GM23338 (cell line): Measurements from ENCODE around the gene UBE2K. TPM values are rescaled to one million over a fixed set of nuclear protein-coding genes. Genes with fewer than 3 reads are reported as not detected.

Experiments used
- ATAC-seq: fragments of 200-7000 bp; cut with Tn5 transposase; 3 replicates; pipeline ENCODE4 v1.9.1; 2020
- DNase-seq: peaks from one replicate; pipeline ENCODE4 v3.0.0-alpha.2; 2015; ENCODE audit warnings: low spot score
- H2AFZ ChIP-seq: fragments of 200-600 bp; sonication (generic); 2 replicates; pipeline ENCODE4 v1.8.0; 2016; ENCODE audit warnings: antibody characterized with exemption, mild to moderate bottlenecking, moderate library complexity
- H3F3A ChIP-seq: fragments of 200-600 bp; sonication (generic); replicated peaks from 2 replicates; pipeline ENCODE4 v1.8.0; 2017; ENCODE audit warnings: antibody characterized with exemption, mixed run types, low read depth
- H3K27ac ChIP-seq: fragments of 200-600 bp; sonication (generic); 2 replicates; pipeline ENCODE4 v1.6.1; 2016; ENCODE audit warnings: low read depth
- H3K27me3 ChIP-seq: fragments of 200-600 bp; sonication (generic); 2 replicates; pipeline ENCODE4 v1.8.0; 2016; ENCODE audit warnings: mild to moderate bottlenecking, mixed run types, moderate library complexity; ENCODE audit not compliant: insufficient read depth
- H3K36me3 ChIP-seq: fragments of 200-600 bp; sonication (generic); 2 replicates; pipeline ENCODE4 v1.8.0; 2016; ENCODE audit warnings: mild to moderate bottlenecking; ENCODE audit not compliant: insufficient read depth
- H3K4me1 ChIP-seq: fragments of 200-600 bp; sonication (generic); 2 replicates; pipeline ENCODE4 v1.8.0; 2016; ENCODE audit warnings: mild to moderate bottlenecking, moderate library complexity; ENCODE audit not compliant: insufficient read depth
- H3K4me2 ChIP-seq: fragments of 200-600 bp; sonication (generic); 2 replicates; pipeline ENCODE4 v1.7.1; 2017; ENCODE audit warnings: mixed run types
- H3K4me3 ChIP-seq: fragments of 200-600 bp; sonication (generic); 2 replicates; pipeline ENCODE4 v1.6.1; 2016; ENCODE audit warnings: mixed run types
- H3K79me2 ChIP-seq: fragments of 200-600 bp; sonication (generic); replicated peaks from 2 replicates; pipeline ENCODE4 v1.8.0; 2017; ENCODE audit warnings: mild to moderate bottlenecking; ENCODE audit not compliant: insufficient read depth
- H3K9me2 ChIP-seq: fragments of 200-600 bp; sonication (generic); 2 replicates; pipeline ENCODE4 v1.8.0; 2017; ENCODE audit not compliant: insufficient read depth
- H4K20me1 ChIP-seq: fragments of 200-600 bp; sonication (generic); replicated peaks from 2 replicates; pipeline ENCODE4 v1.8.0; 2017; ENCODE audit warnings: mild to moderate bottlenecking; ENCODE audit not compliant: insufficient read depth
- H3K27ac Mint-ChIP-seq: 2 replicates; pipeline ENCODE4 v1.8.0; 2020; ENCODE audit warnings: inconsistent platforms, mild to moderate bottlenecking, moderate library complexity, mixed read lengths
- H3K27me3 Mint-ChIP-seq: 3 replicates; pipeline ENCODE4 v1.8.0; 2022; ENCODE audit warnings: low read depth, mild to moderate bottlenecking, moderate library complexity, mixed read lengths, inconsistent platforms; ENCODE audit not compliant: insufficient read depth, poor library complexity
- H3K36me3 Mint-ChIP-seq: 3 replicates; pipeline ENCODE4 v1.8.0; 2021; ENCODE audit warnings: low read depth, mild to moderate bottlenecking, inconsistent platforms, moderate library complexity, mixed read lengths
- H3K4me1 Mint-ChIP-seq: 3 replicates; pipeline ENCODE4 v1.8.0; 2020; ENCODE audit warnings: mild to moderate bottlenecking, inconsistent platforms, mixed read lengths
- H3K4me3 Mint-ChIP-seq: 3 replicates; pipeline ENCODE4 v1.8.0; 2021; ENCODE audit warnings: moderate library complexity, mild to moderate bottlenecking, inconsistent platforms, mixed read lengths
- H3K9me3 Mint-ChIP-seq: 3 replicates; pipeline ENCODE4 v1.8.0; 2020; ENCODE audit warnings: moderate library complexity, mild to moderate bottlenecking, inconsistent platforms, mixed read lengths
- CREB1 ChIP-seq: fragments of 250-450 bp; sonication (Bioruptor Pico); IDR thresholded peaks from 2 replicates; pipeline ENCODE4 v1.5.0; 2020; ENCODE audit warnings: low read depth, mild to moderate bottlenecking, moderate library complexity
- ETS1 ChIP-seq: IDR thresholded peaks from 2 replicates; pipeline ENCODE4 v1.6.1; 2016; ENCODE audit warnings: antibody characterized with exemption
- EZH2 ChIP-seq: fragments of 200-600 bp; sonication (generic); IDR thresholded peaks from one replicate; pipeline ENCODE4 v1.8.0; 2017; ENCODE audit warnings: antibody characterized with exemption, mild to moderate bottlenecking, low read depth; ENCODE audit not compliant: unreplicated experiment
- EZH2phosphoT487 ChIP-seq: fragments of 200-600 bp; sonication (generic); IDR thresholded peaks from one replicate; pipeline ENCODE4 v1.8.1; 2018; ENCODE audit warnings: antibody characterized with exemption; ENCODE audit not compliant: unreplicated experiment
- JUNB ChIP-seq: IDR thresholded peaks from one replicate; pipeline ENCODE4 v1.6.1; 2016; ENCODE audit warnings: antibody characterized with exemption; ENCODE audit not compliant: unreplicated experiment
- NANOG ChIP-seq: IDR thresholded peaks from 2 replicates; pipeline ENCODE4 v1.6.1; 2016; ENCODE audit warnings: antibody characterized with exemption, borderline replicate concordance
- POLR2AphosphoS5 ChIP-seq: IDR thresholded peaks from 2 replicates; pipeline ENCODE4 v1.6.1; 2016; ENCODE audit warnings: antibody characterized with exemption, low read depth
- REST ChIP-seq: IDR thresholded peaks from one replicate; pipeline ENCODE4 v1.6.1; 2018; ENCODE audit warnings: antibody characterized with exemption; ENCODE audit not compliant: unreplicated experiment
- STAT1 ChIP-seq: IDR thresholded peaks from one replicate; pipeline ENCODE4 v1.6.1; 2016; ENCODE audit warnings: antibody characterized with exemption; ENCODE audit not compliant: unreplicated experiment
- ZNF114 ChIP-seq: fragments of 250-450 bp; sonication (Bioruptor Pico); IDR thresholded peaks from 2 replicates; pipeline ENCODE4 v1.5.0; 2020; ENCODE audit warnings: mild to moderate bottlenecking, moderate library complexity
- ZNF331 ChIP-seq: fragments of 250-450 bp; sonication (Bioruptor Pico); IDR thresholded peaks from 2 replicates; pipeline ENCODE4 v1.5.0; 2020; ENCODE audit warnings: low read depth, mild to moderate bottlenecking, moderate library complexity
- ZNF462 ChIP-seq: fragments of 250-450 bp; sonication (Bioruptor Pico); IDR thresholded peaks from 2 replicates; pipeline ENCODE4 v1.5.0; 2020; ENCODE audit warnings: mild to moderate bottlenecking, moderate library complexity
- polyA plus RNA-seq: library from polyadenylated mRNA; unstranded; fragments of >200 nt; fragmentation: Nextera tagmentation; extraction: Ambion mirVana; gene quantifications from 2 replicates; pipeline ENCODE4 v1.2.1, GENCODE V29; 2016
- total RNA-seq: library from RNA; depleted of rRNA; stranded (reverse); fragments of >200 nt; shearing (Covaris generic); gene quantifications from 2 replicates; pipeline ENCODE4 v1.2.3, GENCODE V29; 2014

The UBE2K gene
- total and polyA plus RNA-seq, 2 experiments from 2014 or later, result 97.7 to 207 TPM

- Histone ChIP-seq H3K27ac (no peak overlapping the region), H3K4me3 (no peak overlapping the region), H4K20me1 (no peaks in the 10 kb centered on the region), H3K36me3 (no peaks in the 10 kb centered on the region), H3K9me2 (no peaks in the 10 kb centered on the region), H3K4me1 (no peaks in the 10 kb centered on the region), H3K27me3 (no peaks in the 10 kb centered on the region), H3F3A (no peaks in the 10 kb centered on the region), H3K79me2 (no peaks in the 10 kb centered on the region), H2AFZ (no peak overlapping the region), H3K4me2 (no peak overlapping the region)
- Mint-ChIP-seq H3K4me1 (peaks cover 4% of the 10 kb centered on the region; the same call in 1 of the 3 replicates), H3K27ac (no peak overlapping the region), H3K4me3 (no peak overlapping the region), H3K9me3 (no peaks in the 10 kb centered on the region; the same call in 2 of the 3 replicates), H3K27me3 (peaks cover 2% of the 10 kb centered on the region), H3K36me3 (no peaks in the 10 kb centered on the region)
- no peak for TF ChIP-seq ZNF331 (CRISPR knock-in tag)
- no peak for TF ChIP-seq ETS1
- TF ChIP-seq ZNF462, result no peak
- TF ChIP-seq EZH2phosphoT487, result no peak
- TF ChIP-seq CREB1 (CRISPR knock-in tag), result no peak
- no peak for TF ChIP-seq ZNF114 (CRISPR knock-in tag)
- no peak for TF ChIP-seq EZH2
- TF ChIP-seq JUNB, result no peak
- TF ChIP-seq REST, result no peak
- TF ChIP-seq STAT1, result no peak
- no peak for TF ChIP-seq POLR2AphosphoS5
- TF ChIP-seq NANOG, result no peak
- ATAC-seq (no peak), DNase-seq (no peak)
These were observed 94.2 kb downstream of the UBE2K start for GRCh38 chr4:39792128-39792527.
